Left colon (tissue), 2 donors: ENCODE results near the gene IGFBP7. TPM values are rescaled to one million over a fixed set of nuclear protein-coding genes. Genes with fewer than 3 reads are reported as not detected.
A peak's percentile ranks its signal among the peaks of the same experiment; 100 is the strongest.

Experiments used
- ATAC-seq: fragments of 200-7000 bp; cut with Tn5 transposase; one replicate; pipeline ENCODE4 v1.9.1; 2020; ENCODE audit warnings: mild to moderate bottlenecking, moderate library complexity
- DNase-seq, 2 donors: peaks; one replicate each; pipeline ENCODE4 v3.0.0-alpha.2; 2020
- intact Hi-C, 2 donors: fragments of 100-400 bp; cut with DNase I in 1 of 2; cut with micrococcal nuclease in 1 of 2; formaldehyde crosslinking; loops; one replicate each; pipeline versions ENCODE4 v1.11.2 to v1.14.0; 2022; cut with DNase I, micrococcal nuclease
- long read RNA-seq: library from polyadenylated mRNA; unstranded; transcript quantifications from one replicate; pipeline ENCODE4 v2.0.0, GENCODE V29; 2021
- total RNA-seq, 2 donors: library from RNA; stranded (reverse); fragmentation: NEBNext Ultra II Directional; extraction: Animal tissue kit (Norgen Biotek cat#: 25700); gene quantifications; one replicate each; pipeline ENCODE4 v1.2.1, GENCODE V29; 2021
- donor health status: DM: no; HTN: no; CAD: no.
- donor health status: DM: yes; HTN: yes; CAD: no.

The IGFBP7 gene, protein sequence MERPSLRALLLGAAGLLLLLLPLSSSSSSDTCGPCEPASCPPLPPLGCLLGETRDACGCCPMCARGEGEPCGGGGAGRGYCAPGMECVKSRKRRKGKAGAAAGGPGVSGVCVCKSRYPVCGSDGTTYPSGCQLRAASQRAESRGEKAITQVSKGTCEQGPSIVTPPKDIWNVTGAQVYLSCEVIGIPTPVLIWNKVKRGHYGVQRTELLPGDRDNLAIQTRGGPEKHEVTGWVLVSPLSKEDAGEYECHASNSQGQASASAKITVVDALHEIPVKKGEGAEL
- total RNA-seq = 10 to 100 TPM; 55.3 to 98.0 TPM
- long read RNA-seq, transcript IGFBP7-201 (5 exons, 1,427 nt) = major isoform, 39 of 42 reads
- long read RNA-seq, partial matches to known transcripts = 1 of 42 reads
- long read RNA-seq, other reads (novel, unspliced or antisense) = 2 of 42 reads

DNA sequence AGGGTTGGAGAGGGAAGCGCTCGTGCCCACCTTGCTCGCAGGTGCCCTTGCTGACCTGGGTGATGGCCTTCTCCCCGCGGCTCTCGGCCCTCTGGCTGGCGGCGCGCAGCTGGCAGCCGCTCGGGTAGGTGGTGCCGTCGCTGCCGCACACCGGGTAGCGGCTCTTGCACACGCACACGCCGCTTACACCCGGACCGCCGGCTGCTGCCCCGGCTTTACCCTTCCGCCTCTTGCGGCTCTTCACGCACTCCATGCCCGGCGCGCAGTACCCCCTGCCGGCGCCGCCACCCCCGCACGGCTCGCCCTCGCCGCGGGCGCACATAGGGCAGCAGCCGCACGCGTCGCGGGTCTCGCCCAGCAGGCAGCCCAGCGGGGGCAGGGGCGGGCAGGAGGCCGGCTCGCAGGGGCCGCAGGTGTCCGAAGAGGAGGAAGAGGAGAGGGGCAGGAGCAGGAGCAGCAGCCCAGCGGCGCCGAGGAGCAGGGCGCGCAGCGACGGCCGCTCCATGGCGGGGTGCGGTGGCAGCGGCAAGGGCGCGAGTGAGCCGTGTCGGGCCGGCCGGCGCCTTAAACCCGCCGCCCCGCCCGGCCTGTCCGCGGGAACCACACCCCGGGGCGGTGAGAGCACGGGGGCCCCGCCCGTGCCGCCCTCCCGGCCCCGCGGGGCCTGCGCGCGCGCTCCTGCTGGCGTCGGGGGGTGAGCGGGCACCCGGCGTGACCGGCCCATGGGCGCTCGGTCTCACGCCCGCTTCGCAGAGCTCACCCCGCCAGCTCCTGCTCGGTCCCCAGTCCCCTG lies at the start of gene IGFBP7:
Gene IGFBP7, minus strand, starts transcription at position 539 of the 793 bp plus-strand sequence. Its CDS starts 34 bp downstream, at position 505.
- peak; percentile 43 to 46 for DNase-seq
- intact Hi-C loops = loop anchor here in 1 of 2 donors (5.0 kb wide), 1 partner anchor 68 kb away; no protein-coding TSS in a partner anchor
- peak; percentile 94 for ATAC-seq

DNA sequence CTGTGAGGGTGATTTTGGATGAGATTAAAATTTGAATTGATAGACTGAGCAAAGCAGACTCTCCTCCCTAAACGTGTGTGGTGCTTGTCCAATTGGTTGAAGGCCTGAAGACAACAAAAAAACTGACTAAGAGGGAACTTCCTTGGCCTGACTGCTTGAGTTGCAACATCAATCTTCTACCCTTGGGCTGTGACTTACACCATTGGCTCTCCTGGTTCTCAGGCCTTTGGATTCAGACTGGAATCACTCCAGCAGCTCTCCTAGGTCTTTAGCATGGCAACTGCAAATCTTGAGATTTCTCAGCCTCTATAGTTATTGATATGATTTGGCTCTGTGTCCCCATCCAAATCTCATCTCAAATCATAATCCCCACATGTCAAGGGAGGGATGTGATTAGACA lies 49.7 kb upstream of the IGFBP7 start:
- no peak for DNase-seq
- intact Hi-C loops = no loop called here

DNA sequence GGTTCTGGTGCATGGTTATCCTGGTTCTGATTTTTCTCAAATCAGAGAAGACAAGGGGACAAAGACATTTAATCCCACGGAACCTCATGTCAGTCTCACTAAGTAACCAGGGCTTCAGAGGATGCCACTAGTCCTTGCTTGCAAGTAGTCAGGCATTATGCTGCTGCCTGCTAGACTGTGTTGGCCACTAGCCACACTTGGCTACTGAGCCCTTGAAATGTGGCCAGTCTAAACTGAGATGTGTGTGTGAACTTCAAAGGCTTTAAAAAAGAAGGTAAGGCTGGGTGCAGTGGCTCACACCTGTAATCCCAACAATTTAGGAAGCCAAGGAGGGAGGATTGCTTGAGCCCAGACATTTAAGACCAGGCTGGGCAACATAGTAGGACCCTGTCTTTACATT lies 48.6 kb upstream of the IGFBP7 start:
- DNase-seq = no peak

More for the DNA sequence above, 49.7 kb upstream of the IGFBP7 start:
- no peak for ATAC-seq

DNA sequence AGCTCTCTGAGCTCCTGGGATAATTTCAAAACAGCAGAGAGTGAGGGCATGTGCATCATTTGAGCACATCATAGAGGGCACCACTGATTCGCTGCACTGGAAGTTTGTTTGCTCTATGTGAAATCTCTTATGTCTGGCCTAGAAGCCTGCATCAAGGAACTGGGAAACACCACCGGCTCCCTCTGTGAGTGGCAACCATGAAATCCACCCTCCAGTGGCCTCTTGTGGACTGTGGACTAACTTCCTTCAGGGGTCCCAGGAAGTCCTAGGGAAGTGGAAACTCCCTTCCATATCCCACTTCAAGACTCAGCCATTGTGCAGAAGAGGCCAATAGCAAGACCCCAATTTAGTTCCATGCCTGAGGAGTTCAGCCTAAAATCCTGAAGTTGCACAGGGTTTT lies 48.0 kb upstream of the IGFBP7 start:
- no peak for DNase-seq
- intact Hi-C loops = no loop called here
- ATAC-seq = no peak

More for the DNA sequence above, 48.6 kb upstream of the IGFBP7 start:
- ATAC-seq = no peak
- intact Hi-C loops = no loop called here

DNA sequence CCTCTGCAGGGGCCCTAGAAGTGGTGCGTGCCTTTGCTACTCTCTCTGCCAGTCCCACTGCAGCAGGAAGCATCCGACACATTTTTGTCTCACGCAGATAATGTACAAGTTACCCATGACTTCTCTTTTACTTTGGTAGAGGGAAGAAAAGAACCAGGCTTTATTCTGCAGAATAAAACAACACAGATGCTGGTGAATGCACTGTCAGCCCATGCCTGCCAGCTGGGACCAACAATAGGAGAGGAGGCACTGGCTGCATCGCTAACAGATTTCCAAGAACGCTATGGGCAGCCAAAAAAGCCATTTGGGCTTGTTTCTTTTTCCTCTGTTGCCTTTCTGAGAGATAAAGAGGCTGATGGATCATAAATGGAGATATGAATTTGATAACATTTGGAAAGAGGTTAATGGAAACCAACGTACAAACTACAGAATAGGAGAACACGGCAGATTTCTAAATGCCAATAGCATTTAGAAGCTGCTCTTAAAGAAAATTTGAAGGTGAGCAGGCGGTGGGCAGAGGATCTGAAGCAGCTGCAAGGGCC lies 47.5 kb upstream of the IGFBP7 start:
- no peak for DNase-seq
- ATAC-seq = no peak
- intact Hi-C loops = no loop called here

DNA sequence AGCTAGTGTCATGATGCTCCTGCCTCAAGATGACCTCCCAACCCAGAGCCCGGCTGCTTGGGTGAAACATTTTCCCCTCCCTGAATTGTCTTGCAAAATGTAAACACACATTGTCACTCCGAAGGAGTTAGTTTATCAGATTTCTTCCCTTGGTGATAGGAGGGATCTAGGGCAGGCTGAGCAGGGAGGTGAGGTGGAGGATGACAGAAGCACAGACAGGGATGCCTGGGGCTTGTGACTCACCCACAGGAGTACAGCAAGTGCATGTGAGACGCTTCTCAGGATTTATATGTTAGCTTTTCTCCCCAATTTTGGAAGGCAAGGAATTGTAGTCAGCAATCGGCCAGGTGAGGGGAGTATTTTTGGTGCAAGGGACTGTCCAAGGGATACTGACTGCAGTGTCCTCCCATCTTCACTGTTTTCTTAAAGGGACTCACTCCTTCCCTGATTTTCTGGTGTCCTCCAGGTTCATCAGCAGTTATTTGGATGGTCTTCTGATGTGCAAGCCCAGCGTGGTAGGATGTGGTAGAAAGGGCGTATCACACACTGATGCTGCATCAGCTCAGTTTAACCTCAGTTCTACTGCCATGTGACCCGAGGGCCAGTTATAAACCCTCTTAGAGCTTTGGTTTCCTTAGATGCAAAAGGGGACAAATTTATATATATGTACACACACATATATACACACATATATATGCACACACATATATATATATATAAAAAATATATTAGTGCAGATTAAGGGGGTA lies 46.2 kb upstream of the IGFBP7 start:
- intact Hi-C loops = no loop called here
- ATAC-seq (no peak), DNase-seq (no peak)

DNA sequence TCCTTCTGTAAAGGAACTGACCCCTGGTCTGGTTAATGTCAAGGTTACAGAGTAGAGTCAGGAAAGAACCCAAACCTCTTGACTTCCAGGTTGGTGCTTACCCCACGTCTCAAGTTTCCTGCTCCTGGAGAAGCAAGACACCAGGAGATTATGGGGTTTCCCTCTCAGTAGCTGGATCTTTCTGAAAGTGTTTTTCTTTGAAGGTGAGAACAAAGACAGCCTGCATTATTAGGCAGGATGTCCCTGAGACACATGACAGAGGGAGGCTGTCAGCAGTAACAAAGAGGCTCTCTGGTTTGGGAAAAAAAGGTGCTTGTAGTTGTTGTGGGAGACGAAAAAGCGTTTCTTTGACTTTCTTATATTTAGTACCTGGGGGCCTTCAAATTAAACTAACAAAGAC lies 44.7 kb upstream of the IGFBP7 start:
- intact Hi-C loops = no loop called here
- no peak for ATAC-seq
- no peak for DNase-seq

DNA sequence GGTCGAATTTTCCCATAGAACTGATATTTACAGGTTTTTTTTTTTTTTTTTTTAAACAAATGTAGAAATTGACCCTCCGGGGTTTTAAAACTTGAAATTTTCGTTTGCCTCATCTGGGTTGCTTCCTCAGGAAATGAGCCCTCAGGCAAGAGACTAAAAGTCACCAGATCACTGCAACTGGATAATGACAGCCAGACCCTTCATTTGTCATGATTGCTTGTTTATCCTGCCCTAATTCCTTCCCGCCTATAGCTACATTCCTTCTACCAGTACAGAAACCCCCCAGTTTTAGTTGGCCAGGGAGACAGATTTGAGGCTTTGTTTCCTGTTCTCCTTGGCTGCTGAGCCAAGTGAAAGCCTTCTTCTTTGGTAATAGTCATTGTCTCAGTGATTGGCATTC lies 44.0 kb upstream of the IGFBP7 start:
- ATAC-seq = no peak
- intact Hi-C loops = no loop called here
- no peak for DNase-seq

DNA sequence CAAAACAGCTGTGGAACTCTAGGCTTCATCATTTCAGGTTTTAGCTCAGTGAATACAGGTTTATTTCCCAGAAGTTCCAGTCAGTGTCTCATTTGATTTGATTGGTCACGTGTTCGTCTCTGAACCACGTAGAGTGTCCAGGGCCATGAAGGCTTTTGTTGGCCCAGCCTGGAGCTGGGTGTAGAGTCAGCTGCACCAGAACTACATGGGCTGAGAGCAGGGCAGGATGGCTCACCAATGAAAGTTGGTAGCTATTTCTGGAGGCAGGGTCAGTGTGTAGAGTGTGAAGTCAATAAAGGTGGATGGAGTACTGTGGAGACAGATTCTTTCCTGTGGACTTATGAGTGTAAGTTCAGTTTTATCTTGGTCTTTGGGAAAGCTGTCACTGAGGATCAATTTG lies 43.0 kb upstream of the IGFBP7 start:
- ATAC-seq (no peak), DNase-seq (no peak)
- intact Hi-C loops = no loop called here

DNA sequence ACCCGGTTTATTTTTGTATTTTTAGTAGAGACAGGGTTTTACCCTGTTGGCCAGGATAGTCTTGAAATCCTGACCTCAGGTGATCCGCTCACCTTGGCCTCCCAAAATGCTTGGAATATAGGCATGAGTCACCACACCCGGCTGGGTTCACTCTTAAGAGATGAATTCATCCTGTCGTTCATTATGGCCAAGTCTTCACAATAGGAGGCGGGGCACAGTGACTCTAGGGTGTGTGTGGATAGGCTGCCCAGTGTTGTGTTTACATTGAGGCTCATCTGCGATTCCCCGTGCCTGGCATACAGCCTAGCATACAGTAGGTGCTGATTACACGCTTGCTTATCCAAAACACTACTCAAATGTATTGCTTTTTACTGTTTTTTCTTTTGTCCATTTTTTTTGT lies 41.3 kb upstream of the IGFBP7 start:
- intact Hi-C loops = no loop called here
- DNase-seq = no peak
- ATAC-seq = no peak

DNA sequence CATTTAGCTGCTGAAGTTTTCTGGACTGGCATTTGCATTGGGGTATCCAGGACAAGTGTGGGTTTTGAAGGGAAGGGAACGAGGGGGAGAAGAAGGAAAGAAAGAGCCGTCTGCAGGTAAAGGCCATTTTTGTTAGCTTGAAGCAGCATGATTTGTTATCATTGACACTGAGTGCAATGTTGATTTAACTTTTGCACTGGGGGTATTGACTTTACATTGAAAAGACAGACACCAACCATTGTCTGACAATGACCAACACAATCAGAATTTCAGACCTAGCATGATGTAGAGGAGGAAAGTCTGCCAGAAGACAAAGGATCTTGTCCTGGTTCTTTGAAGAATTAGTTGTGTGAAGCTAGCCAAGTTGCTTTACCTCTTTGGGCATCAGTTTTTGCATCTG lies 39.6 kb upstream of the IGFBP7 start:
- ATAC-seq = no peak

DNA sequence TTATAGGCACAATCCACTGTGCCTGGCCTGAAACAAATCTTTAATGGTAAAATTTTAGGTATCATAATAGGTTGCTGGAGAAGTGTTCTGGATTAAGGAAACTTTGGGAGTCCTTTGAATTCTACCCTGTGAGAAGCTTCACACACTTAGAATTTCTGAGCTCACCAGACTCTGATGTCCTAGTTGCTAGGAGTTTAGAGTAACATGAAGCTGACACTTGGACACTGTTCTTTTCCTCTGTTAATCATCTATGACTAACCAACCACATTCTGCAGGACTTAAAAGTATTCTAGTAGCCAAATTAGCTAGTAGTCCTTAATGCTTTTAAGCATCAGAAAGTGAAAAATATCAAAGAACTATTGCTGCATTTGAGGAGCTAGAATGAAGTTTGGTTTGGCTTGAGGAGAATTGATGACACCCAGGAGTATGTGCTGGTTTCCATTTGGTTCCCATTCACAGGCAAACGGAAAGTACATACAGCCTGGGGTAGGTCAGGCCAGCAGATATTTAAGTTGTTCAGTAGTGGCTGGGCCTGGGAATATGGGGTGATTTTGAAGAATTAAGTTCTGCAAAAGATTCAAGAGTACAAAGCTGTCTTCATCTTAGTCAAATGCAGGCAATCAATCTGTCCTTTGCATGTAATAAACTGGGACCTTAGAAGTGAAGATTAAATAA lies 38.8 kb upstream of the IGFBP7 start:
- intact Hi-C loops = no loop called here
- DNase-seq (no peak), ATAC-seq (no peak)

More for the DNA sequence above, 39.6 kb upstream of the IGFBP7 start:
- DNase-seq = no peak
- intact Hi-C loops = no loop called here

DNA sequence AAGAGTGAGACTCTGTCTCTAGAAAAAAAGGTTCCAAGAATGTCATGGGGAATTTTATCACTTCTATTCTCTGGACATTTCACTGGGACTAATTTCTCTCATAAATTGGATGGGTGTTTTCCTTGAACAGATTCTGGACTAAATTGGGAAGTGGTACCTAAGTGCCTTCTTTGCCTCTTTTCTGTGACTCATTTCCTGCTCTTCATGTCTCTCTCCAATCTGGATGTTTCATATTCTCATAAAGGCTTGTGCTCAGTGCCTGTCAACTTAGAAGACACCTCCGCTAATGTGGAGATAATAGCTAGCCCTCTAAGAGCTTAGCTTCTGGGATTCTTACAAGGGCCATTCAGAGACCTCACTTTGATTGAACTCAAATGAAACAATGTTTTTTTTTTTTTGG lies 38.0 kb upstream of the IGFBP7 start:
- no peak for ATAC-seq
- intact Hi-C loops = no loop called here
- DNase-seq = no peak

DNA sequence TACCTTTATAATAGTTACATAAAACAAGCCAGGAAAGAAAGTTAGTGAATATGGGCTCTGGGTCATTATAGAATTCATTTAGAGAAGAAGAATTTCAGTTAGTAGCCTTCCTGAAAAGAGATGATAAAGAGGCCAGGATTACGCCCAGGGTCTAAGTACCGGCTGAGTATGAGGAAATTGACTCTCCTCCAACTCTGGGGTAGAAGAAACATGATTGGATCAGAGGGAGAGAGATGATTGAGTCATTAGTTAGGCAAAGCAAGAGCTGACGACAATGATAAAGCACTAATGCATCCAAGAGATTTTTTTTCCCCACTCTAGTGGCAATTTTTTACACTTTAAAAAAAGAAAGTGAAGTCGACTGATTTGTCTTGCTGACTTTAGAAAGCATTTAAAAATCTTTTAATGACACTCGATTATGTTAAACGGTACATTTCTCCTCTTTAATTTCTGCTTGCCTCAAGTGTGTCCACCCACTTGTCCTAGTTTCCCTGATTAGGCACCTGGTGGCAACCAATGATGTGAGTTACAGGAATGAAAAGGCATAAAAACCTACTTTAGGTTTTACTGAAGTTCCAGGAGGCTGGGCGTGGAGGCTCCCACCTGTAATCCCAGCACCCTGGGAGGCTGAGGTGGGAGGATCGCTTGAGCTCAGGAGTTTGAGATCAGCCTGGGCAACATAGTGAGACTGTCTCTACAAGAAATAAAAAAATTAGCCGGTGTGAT lies 37.3 kb upstream of the IGFBP7 start:
- no peak for ATAC-seq
- intact Hi-C loops = no loop called here
- DNase-seq = no peak

DNA sequence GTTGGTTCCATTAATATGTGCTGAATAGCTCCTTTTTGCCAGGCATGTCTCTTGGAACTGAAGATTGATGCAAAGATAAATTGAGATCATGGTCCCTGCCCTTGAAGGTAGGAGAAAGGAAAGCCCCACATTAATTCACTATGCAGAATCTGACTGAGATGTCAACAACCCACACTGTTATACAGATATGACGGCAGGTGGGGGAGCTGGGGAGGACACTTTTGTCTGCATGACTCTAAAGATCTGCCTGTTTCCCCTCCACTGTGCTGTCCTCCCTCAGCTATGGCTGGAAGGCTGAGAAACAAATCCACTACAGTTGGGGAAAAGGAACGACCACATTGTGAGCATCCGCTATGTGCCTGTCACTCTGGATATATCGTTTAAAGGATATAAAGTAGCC lies 36.3 kb upstream of the IGFBP7 start:
- DNase-seq (no peak), ATAC-seq (no peak)
- intact Hi-C loops = no loop called here

DNA sequence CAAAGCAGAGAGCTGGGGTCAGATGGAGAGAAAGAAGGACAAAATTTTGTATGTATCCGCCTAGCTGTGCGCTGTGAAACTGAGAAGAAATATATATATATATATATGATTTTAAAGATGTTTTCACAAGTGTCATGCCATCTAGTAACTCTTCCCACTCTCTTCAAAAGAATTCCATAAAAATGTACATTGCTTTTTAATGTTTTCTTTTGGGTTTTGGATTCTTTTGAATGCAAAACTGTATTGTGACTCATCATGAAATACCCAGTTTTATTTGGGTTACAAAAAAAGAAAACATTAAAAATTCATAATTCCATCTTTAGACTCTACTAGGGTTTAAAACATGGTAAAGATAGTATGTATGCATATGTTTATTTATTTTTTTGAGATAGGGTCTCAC lies 34.3 kb upstream of the IGFBP7 start:
- ATAC-seq = no peak
- intact Hi-C loops = no loop called here
- DNase-seq = no peak

DNA sequence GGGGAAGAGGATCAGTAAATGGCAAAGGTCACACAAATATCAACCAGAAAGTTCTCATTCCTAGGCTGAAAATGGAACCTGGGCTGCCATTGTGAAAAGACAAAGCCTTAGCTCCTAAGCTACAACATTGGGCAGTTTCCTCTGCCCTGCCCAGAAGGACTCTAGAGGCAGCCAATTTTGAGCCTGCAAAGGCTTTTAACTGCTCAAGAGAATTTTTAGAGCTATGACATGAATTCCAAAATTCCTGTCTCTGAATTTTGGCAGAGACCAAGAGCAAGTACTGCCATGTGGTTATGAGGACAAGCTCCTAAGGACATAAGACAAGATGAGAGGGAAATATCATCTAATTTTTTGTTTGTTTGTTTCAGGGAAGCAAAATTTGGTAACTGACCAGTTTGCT lies 29.6 kb upstream of the IGFBP7 start:
- ATAC-seq (no peak), DNase-seq (no peak)
- intact Hi-C loops = no loop called here

DNA sequence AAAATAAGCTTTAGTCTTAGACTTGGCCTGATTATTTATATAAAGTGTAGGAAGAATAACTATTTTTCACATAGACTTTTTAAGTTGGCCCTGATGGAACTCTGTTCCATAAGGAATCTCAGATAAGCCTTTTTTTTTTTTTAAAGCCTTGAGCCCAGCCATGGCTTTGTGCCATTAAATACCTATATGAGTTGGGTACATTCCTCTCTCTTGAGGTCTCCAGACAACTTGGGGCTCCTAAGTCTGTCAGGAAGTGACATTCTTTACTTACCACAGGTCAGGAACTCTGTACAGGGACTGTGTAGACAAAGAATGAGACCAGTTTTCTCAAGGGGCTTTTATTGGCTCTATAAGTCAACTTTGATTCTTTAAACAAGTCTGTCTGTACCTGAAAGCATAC lies 27.1 kb upstream of the IGFBP7 start:
- ATAC-seq (no peak), DNase-seq (no peak)
- intact Hi-C loops = no loop called here
